B cell (primary cell): ENCODE results near the gene CHMP6. TPM values are rescaled to one million over a fixed set of nuclear protein-coding genes. Genes with fewer than 3 reads are reported as not detected.
A peak's percentile ranks its signal among the peaks of the same experiment; 100 is the strongest.

ENCODE experiments used
- ATAC-seq: fragments of 200-7000 bp; cut with Tn5 transposase; one replicate; pipeline ENCODE4 v1.10.0; 2021; ENCODE audit warnings: low read depth, mild to moderate bottlenecking, moderate number of reproducible peaks, moderate library complexity
- CTCF ChIA-PET: fragments of 350-600 bp; sonication (Branson Sonifier 250); formaldehyde crosslinking; loops from one replicate; lab custom pipeline; 2021; ENCODE audit warnings: antibody characterized with exemption, inconsistent platforms; lab: Charles Lee
- POLR2A ChIA-PET: fragments of 350-600 bp; sonication (Branson Sonifier 250); formaldehyde crosslinking; loops from one replicate; lab custom pipeline; 2021; ENCODE audit warnings: antibody characterized with exemption; lab: Charles Lee
- DNase-seq: peaks from one replicate; pipeline ENCODE4 v3.0.0; 2013
- H2AFZ ChIP-seq: 2 replicates; pipeline ENCODE4 v1.6.1; 2012; ENCODE audit warnings: mild to moderate bottlenecking, low read depth, low read length; ENCODE audit not compliant: insufficient read depth, poor library complexity, severe bottlenecking
- H3K27ac ChIP-seq, 2 donors: 1 replicate in 1 of 2; 2 replicates in 1 of 2; pipeline ENCODE4 v1.5.1; 2012 to 2013; ENCODE audit warnings: low read length in 2 of 2, mild to moderate bottlenecking in 2 of 2, moderate library complexity in 1 of 2
- H3K27me3 ChIP-seq, 4 experiments: fragments of 200-600 bp in 1 of 4; sonication (generic) in 1 of 4; replicated peaks in 1 of 4; 1 replicate in 2 of 4; 2 replicates in 2 of 4; pipeline versions ENCODE4 v1.6.1 to v1.7.0; 2013 to 2016; ENCODE audit warnings: low read length in 3 of 4, mild to moderate bottlenecking in 2 of 4, mixed read lengths in 1 of 4, moderate library complexity in 1 of 4; ENCODE audit not compliant: insufficient read depth in 4 of 4, control insufficient read depth in 3 of 4; ENCODE audit errors: control extremely low read depth in 1 of 4
- H3K36me3 ChIP-seq, 2 experiments: replicated peaks in 1 of 2; 1 replicate in 1 of 2; 2 replicates in 1 of 2; pipeline versions ENCODE4 v1.6.1 to v1.7.1; 2013; ENCODE audit warnings: low read length in 1 of 2; ENCODE audit not compliant: insufficient read depth in 2 of 2, control insufficient read depth in 1 of 2; ENCODE audit errors: control extremely low read depth in 1 of 2, extremely low read depth in 1 of 2
- H3K4me1 ChIP-seq, 2 donors: fragments of 200-600 bp in 1 of 2; sonication (generic) in 1 of 2; 1 replicate in 1 of 2; 2 replicates in 1 of 2; pipeline versions ENCODE4 v1.5.1 to v1.6.1; 2013 to 2017; ENCODE audit warnings: low read length in 2 of 2; ENCODE audit not compliant: control insufficient read depth in 2 of 2, insufficient read depth in 2 of 2
- H3K4me2 ChIP-seq: replicated peaks from 2 replicates; pipeline ENCODE3; 2012; ENCODE audit warnings: mild to moderate bottlenecking, low read depth, low read length; ENCODE audit not compliant: poor library complexity, severe bottlenecking
- H3K4me3 ChIP-seq, 5 experiments: fragments of 200-600 bp in 1 of 5; sonication (generic) in 1 of 5; 1 replicate in 3 of 5; 2 replicates in 2 of 5; pipeline versions ENCODE4 v1.5.1 to v1.7.0; 2011 to 2016; ENCODE audit warnings: low read length in 4 of 5, mild to moderate bottlenecking in 4 of 5, low read depth in 2 of 5, control low read depth in 1 of 5, moderate library complexity in 1 of 5; ENCODE audit not compliant: insufficient read depth in 1 of 5; ENCODE audit errors: control extremely low read depth in 1 of 5, extremely low read depth in 1 of 5
- H3K79me2 ChIP-seq: fragments of 200-600 bp; sonication (generic); one replicate; pipeline ENCODE4 v1.6.0; 2016; ENCODE audit warnings: low read length; ENCODE audit not compliant: control insufficient read depth, insufficient read depth
- H3K9ac ChIP-seq: fragments of 200-600 bp; sonication (generic); 2 replicates; pipeline ENCODE4 v1.6.1; 2017; ENCODE audit warnings: mild to moderate bottlenecking, low read length, moderate library complexity
- H3K9me3 ChIP-seq, 3 donors: one replicate each; pipeline versions ENCODE4 v1.6.1 to v1.7.1; 2013; ENCODE audit warnings: low read length in 2 of 3; ENCODE audit not compliant: control insufficient read depth in 2 of 3, insufficient read depth in 1 of 3; ENCODE audit errors: control extremely low read depth in 1 of 3
- H4K20me1 ChIP-seq: 2 replicates; pipeline ENCODE4 v1.6.0; 2012; ENCODE audit warnings: mild to moderate bottlenecking, low read length; ENCODE audit not compliant: insufficient read depth, control insufficient read depth, poor library complexity, severe bottlenecking
- H3K27ac Mint-ChIP-seq: one replicate; pipeline ENCODE4 v1.8.0; 2021; ENCODE audit warnings: mixed read lengths
- H3K27me3 Mint-ChIP-seq: one replicate; pipeline ENCODE4 v1.8.0; 2021; ENCODE audit warnings: mixed read lengths
- H3K4me1 Mint-ChIP-seq: one replicate; pipeline ENCODE4 v1.8.0; 2021; ENCODE audit warnings: mixed read lengths
- H3K4me3 Mint-ChIP-seq: one replicate; pipeline ENCODE4 v1.8.0; 2021; ENCODE audit warnings: mixed read lengths
- H3K9me3 Mint-ChIP-seq: one replicate; pipeline ENCODE4 v1.8.0; 2022; ENCODE audit warnings: mixed read lengths; ENCODE audit not compliant: insufficient read depth
- CTCF ChIP-seq: fragments of 200-600 bp; IDR thresholded peaks from one replicate; pipeline ENCODE4 v1.8.0; 2022; ENCODE audit warnings: antibody characterized with exemption, mild to moderate bottlenecking
- EZH2 ChIP-seq: IDR thresholded peaks from 2 replicates; pipeline ENCODE4 v1.6.1; 2012; ENCODE audit warnings: borderline replicate concordance, low read depth, mild to moderate bottlenecking, moderate library complexity, low read length; ENCODE audit not compliant: insufficient read depth, poor library complexity, severe bottlenecking
- WGBS: methylation state at CpG from one replicate; pipeline ENCODE4 v1.1.5; 2013; ENCODE audit warnings: missing lambda C conversion rate; ENCODE audit not compliant: insufficient coverage; 5-methylcytosine and 5-hydroxymethylcytosine counted together
- intact Hi-C: fragments of 100-400 bp; cut with micrococcal nuclease; formaldehyde crosslinking; loops from one replicate; pipeline ENCODE4 v1.10.0; 2022
- polyA plus RNA-seq: library from polyadenylated mRNA; depleted of rRNA; stranded (reverse); fragments of >200 nt; gene quantifications from 2 replicates; pipeline ENCODE4 v1.2.3, GENCODE V29; 2012
- total RNA-seq, 2 donors: library from RNA; stranded (reverse); fragments of 120-200 nt in 1 of 2; gene quantifications; 1 replicate in 1 of 2; 2 replicates in 1 of 2; pipeline versions ENCODE4 v1.2.3 to v1.2.4, GENCODE V29; 2013 to 2022

The CHMP6 gene
- total and polyA plus RNA-seq, 2 donors (not counting 1 experiment from before 2014, with no cell fraction given): 21.2 to 46.2 TPM

- H3K27ac ChIP-seq: no peak overlapping the region
- peak overlapping the region; percentile 90 for H3K4me2 ChIP-seq
- peaks cover 24 to 29% of the 10 kb centered on the region in 2 donors for H3K4me1 ChIP-seq
- H3K4me3 Mint-ChIP-seq: no peak overlapping the region
- no peaks in the 10 kb centered on the region for H3K79me2 ChIP-seq
- ATAC-seq (no peak), DNase-seq (no peak)
- H3K27ac Mint-ChIP-seq: peak overlapping the region; percentile 80
- no peaks in the 10 kb centered on the region for H3K9me3 Mint-ChIP-seq
- 68% methylated on average over 22 of the region's 26 CpGs for WGBS
- peak; percentile 37 for TF ChIP-seq CTCF
- TF ChIP-seq EZH2: no peak
- intact Hi-C loops: loop anchor here (1.0 kb wide), 2 partner anchors 15 to 105 kb away; no protein-coding TSS in a partner anchor
- no peaks in the 10 kb centered on the region for H3K36me3 ChIP-seq
- H3K4me3 ChIP-seq: no peak overlapping the region
- H2AFZ ChIP-seq: peak overlapping the region; percentile 72
- POLR2A ChIA-PET: interaction anchor here (0.5 kb wide), 1 partner anchor 225 kb away, joined by 3 read pairs; no protein-coding TSS in a partner anchor
- peak overlapping the region; percentile 51 for H3K9ac ChIP-seq
- peaks cover 11% of the 10 kb centered on the region for H3K4me1 Mint-ChIP-seq
- H3K9me3 ChIP-seq: no peaks in the 10 kb centered on the region
- peaks cover 4% of the 10 kb centered on the region for H3K27me3 Mint-ChIP-seq
- no peaks in the 10 kb centered on the region for H4K20me1 ChIP-seq
- H3K27me3 ChIP-seq: peaks cover 0 to 11% (median 3%) of the 10 kb centered on the region in 4 experiments
- CTCF ChIA-PET: interaction anchor here (0.6 to 3.7 kb wide), 18 partner anchors 9 to 546 kb away, joined by 3 to 35 read pairs (median 4); no protein-coding TSS in a partner anchor
Measured at GRCh38 chr17:80970762-80971703, 20.6 kb upstream of the CHMP6 start.
